GM12872 (cell line): Measurements from ENCODE around the gene NTF4.

Experiments used
- TF ChIP-seq, protein P1 (sequence below): IDR thresholded peaks from 3 replicates; pipeline ENCODE4 v1.5.1; 2011; ENCODE audit warnings: low read depth, mild to moderate bottlenecking, low read length, moderate library complexity; ENCODE audit not compliant: insufficient read depth

Gene NTF4

DNA sequence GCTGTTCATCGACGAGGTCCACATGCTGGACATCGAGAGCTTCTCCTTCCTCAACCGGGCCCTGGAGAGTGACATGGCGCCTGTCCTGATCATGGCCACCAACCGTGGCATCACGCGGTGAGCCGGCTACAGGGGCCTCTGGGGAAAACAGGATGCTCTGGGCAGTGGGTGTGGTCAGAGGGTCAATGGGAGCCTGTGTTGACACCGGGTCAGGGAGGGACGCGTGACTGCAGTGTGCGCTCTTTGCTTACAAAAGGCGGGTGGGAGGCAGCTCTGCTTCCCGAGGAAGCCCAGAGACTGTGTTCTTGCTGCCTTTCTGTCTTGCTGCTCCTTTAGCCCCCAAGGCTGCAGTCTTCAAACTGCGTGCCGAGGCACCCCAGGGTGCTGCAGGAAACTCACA lies 53.4 kb downstream of the NTF4 start:
- TF ChIP-seq, protein P1, sequence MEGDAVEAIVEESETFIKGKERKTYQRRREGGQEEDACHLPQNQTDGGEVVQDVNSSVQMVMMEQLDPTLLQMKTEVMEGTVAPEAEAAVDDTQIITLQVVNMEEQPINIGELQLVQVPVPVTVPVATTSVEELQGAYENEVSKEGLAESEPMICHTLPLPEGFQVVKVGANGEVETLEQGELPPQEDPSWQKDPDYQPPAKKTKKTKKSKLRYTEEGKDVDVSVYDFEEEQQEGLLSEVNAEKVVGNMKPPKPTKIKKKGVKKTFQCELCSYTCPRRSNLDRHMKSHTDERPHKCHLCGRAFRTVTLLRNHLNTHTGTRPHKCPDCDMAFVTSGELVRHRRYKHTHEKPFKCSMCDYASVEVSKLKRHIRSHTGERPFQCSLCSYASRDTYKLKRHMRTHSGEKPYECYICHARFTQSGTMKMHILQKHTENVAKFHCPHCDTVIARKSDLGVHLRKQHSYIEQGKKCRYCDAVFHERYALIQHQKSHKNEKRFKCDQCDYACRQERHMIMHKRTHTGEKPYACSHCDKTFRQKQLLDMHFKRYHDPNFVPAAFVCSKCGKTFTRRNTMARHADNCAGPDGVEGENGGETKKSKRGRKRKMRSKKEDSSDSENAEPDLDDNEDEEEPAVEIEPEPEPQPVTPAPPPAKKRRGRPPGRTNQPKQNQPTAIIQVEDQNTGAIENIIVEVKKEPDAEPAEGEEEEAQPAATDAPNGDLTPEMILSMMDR = no peak
